GM19438 (cell line): ENCODE measurements around the gene CAPN12.

Experiments used
- ATAC-seq: cut with Tn5 transposase; IDR thresholded peaks from one replicate; pipeline ENCODE4 v1.9.1; 2021; ENCODE audit warnings: low read depth; ENCODE audit not compliant: unreplicated experiment

CAPN12 gene

GRCh38 chr19:38698225-38699026 is 45.8 kb downstream of the CAPN12 start:
- ATAC-seq: no peak

GRCh38 chr19:38697641-38698071 is 46.6 kb downstream of the CAPN12 start:
- no peak for ATAC-seq

GRCh38 chr19:38697197-38697596 is 47.1 kb downstream of the CAPN12 start:
- no peak for ATAC-seq

- ATAC-seq: no peak
Observed at GRCh38 chr19:38696729-38697055, 47.6 kb downstream of the CAPN12 start.

- no peak for ATAC-seq
Observed at GRCh38 chr19:38695832-38696728, 48.2 kb downstream of the CAPN12 start.

- ATAC-seq: no peak
Observed at GRCh38 chr19:38695317-38695683, 49.0 kb downstream of the CAPN12 start.

GRCh38 chr19:38693380-38694223 is 50.7 kb downstream of the CAPN12 start:
- no peak for ATAC-seq

- ATAC-seq: no peak
Observed at GRCh38 chr19:38692458-38693379, 51.6 kb downstream of the CAPN12 start.

- ATAC-seq: no peak
Observed at GRCh38 chr19:38691938-38692457, 52.3 kb downstream of the CAPN12 start.

- ATAC-seq: no peak
Observed at GRCh38 chr19:38690832-38691231, 53.4 kb downstream of the CAPN12 start.

GRCh38 chr19:38690146-38690545 is 54.1 kb downstream of the CAPN12 start:
- no peak for ATAC-seq

- ATAC-seq: no peak
Observed at GRCh38 chr19:38687837-38688378, 56.4 kb downstream of the CAPN12 start.

- ATAC-seq: no peak
Observed at GRCh38 chr19:38686530-38686888, 57.8 kb downstream of the CAPN12 start.

GRCh38 chr19:38685666-38686529 is 58.4 kb downstream of the CAPN12 start:
- ATAC-seq: no peak

- no peak for ATAC-seq
Observed at GRCh38 chr19:38684862-38685665, 59.2 kb downstream of the CAPN12 start.

GRCh38 chr19:38684078-38684861 is 60.0 kb downstream of the CAPN12 start:
- ATAC-seq: no peak
